PC-3 (cell line): ENCODE results near the gene CDK5R1.

ENCODE experiments used
- EZH2 ChIP-seq: fragments of 300-600 bp; sonication (generic); IDR thresholded peaks from one replicate; pipeline ENCODE4 v1.6.1; 2017; ENCODE audit warnings: antibody characterized with exemption, mild to moderate bottlenecking, low read length; ENCODE audit not compliant: unreplicated experiment
- EZH2phosphoT487 ChIP-seq: fragments of 300-600 bp; sonication (generic); IDR thresholded peaks from 2 replicates; pipeline ENCODE4 v1.6.1; 2018; ENCODE audit warnings: mild to moderate bottlenecking, antibody characterized with exemption, low read length, borderline replicate concordance
- TF ChIP-seq, protein P1 (sequence below): fragments of 300-600 bp; sonication (generic); conservative IDR thresholded peaks from 2 replicates; pipeline ENCODE4 v1.5.1; 2017; ENCODE audit warnings: antibody characterized with exemption, low read depth, mild to moderate bottlenecking, low read length

- TF ChIP-seq, protein P1, sequence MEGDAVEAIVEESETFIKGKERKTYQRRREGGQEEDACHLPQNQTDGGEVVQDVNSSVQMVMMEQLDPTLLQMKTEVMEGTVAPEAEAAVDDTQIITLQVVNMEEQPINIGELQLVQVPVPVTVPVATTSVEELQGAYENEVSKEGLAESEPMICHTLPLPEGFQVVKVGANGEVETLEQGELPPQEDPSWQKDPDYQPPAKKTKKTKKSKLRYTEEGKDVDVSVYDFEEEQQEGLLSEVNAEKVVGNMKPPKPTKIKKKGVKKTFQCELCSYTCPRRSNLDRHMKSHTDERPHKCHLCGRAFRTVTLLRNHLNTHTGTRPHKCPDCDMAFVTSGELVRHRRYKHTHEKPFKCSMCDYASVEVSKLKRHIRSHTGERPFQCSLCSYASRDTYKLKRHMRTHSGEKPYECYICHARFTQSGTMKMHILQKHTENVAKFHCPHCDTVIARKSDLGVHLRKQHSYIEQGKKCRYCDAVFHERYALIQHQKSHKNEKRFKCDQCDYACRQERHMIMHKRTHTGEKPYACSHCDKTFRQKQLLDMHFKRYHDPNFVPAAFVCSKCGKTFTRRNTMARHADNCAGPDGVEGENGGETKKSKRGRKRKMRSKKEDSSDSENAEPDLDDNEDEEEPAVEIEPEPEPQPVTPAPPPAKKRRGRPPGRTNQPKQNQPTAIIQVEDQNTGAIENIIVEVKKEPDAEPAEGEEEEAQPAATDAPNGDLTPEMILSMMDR = no peak
- no peak for TF ChIP-seq EZH2
- TF ChIP-seq EZH2phosphoT487 = no peak
Measured at GRCh38 chr17:32481193-32481592, 5.6 kb upstream of the CDK5R1 start.
